ENCODE results near the gene SINHCAF.

DNA sequence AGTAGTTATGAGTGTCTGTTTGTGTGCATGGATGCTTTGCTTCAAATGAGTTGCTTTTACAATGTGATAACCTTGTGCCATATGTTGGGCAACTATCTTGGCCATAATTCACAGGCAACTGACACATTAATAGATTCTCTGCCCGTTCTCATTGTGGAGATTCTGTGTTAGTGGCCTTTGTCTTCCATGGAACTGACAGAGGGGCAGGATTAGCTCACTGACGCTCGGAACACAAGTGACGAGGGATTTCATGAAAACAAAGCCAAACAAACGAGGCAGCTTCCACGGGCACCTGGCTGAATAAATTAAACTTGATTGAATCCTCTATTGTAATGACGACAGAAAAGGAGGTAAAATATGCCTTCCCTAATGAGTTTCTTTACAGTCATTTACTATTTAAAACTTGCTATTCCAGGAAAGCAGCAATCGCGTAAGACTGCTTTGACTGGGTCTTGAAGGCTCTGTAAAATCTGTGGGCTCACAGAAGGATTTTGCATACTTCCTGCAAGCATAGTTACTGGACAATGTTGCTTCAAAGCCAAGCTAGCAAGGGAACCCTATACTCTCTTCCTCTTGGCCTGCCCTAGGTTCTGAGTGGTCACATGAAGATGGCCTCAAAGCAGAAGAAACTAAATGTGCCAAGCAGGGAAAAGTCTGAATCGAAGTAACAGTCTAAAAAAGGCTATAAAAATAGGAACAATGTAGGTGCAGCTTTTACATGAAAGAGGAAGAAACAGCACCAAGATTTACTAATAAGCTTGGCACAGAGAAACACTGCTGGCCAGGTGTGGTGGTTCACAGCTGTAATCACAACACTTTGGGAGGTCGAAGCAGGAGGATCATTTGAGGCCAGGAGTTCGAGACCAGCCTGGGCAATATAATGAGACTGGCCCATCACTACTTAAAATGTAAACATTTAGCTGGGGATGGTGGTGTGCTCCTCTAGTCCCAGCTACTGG, 28.1 kb upstream of the SINHCAF start:
- TF ChIP-seq, protein P1, sequence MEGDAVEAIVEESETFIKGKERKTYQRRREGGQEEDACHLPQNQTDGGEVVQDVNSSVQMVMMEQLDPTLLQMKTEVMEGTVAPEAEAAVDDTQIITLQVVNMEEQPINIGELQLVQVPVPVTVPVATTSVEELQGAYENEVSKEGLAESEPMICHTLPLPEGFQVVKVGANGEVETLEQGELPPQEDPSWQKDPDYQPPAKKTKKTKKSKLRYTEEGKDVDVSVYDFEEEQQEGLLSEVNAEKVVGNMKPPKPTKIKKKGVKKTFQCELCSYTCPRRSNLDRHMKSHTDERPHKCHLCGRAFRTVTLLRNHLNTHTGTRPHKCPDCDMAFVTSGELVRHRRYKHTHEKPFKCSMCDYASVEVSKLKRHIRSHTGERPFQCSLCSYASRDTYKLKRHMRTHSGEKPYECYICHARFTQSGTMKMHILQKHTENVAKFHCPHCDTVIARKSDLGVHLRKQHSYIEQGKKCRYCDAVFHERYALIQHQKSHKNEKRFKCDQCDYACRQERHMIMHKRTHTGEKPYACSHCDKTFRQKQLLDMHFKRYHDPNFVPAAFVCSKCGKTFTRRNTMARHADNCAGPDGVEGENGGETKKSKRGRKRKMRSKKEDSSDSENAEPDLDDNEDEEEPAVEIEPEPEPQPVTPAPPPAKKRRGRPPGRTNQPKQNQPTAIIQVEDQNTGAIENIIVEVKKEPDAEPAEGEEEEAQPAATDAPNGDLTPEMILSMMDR (conservative IDR thresholded peaks at IDR 0.05; ENCODE audit: low read depth in 2 of 2): no peak
- TF ChIP-seq CREB1 (CRISPR knock-in tag; IDR thresholded peaks at IDR 0.05; ENCODE audit: low read depth): no peak
- no peak for TF ChIP-seq POLR2AphosphoS5 (IDR thresholded peaks at IDR 0.05; ENCODE audit: low read depth)
